HG02981 (cell line): ENCODE data around the gene SH3BGR.
"Not testable (repeated sequence)": the region's sequence is repeated elsewhere in the genome, so short reads cannot be mapped to it uniquely, and the experiment has no call there.

Source experiments
- ATAC-seq: cut with Tn5 transposase; IDR thresholded peaks from one replicate; pipeline ENCODE4 v1.9.1; 2021; ENCODE audit warnings: mild to moderate bottlenecking, moderate library complexity; ENCODE audit not compliant: unreplicated experiment

SH3BGR gene

DNA sequence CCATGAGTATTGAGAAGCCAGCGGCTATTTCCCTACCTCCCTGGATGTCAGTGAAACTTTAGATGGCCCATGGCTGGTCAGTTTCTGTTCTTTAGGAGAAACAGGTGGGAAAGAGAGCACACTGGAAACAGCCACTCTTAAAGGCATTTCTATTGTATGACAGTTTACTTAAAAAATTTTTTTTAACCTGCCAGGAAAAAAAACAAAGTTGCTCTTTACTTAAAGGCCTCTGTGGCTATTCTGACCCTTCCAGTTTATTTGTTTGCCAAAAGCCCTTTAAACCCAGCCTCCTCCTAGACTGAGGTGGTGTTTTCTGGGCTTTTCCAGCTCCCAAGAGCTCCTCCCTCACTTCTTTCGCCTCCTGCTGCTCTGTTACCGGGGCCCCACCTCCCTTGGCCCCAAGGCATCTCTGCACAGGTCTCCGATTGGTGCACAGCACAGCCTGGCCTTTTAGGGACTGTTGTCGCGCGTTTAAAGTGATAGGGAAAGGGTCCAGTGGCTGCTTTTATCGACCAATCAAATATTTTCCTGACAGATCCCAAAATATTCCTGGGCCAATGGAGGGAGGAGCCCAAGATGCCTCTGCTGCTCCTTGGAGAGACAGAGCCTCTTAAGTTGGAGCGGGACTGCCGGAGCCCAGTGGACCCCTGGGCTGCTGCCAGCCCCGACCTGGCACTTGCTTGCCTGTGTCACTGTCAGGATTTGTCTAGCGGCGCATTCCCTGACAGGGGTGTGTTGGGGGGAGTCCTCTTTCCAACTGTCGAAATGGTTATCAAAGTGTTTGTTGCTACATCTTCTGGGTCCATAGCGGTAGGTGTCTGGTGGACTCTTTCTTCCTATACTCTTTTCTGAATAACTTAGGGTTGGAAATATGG, at the start of gene SH3BGR:
Gene SH3BGR, plus strand, starts transcription at position 639 of the 875 bp plus-strand sequence. Its CDS starts 127 bp downstream, at position 766.
- no peak for ATAC-seq

GRCh38 chr21:39406065-39406464, 45.7 kb upstream of the SH3BGR start:
- ATAC-seq: no peak

DNA sequence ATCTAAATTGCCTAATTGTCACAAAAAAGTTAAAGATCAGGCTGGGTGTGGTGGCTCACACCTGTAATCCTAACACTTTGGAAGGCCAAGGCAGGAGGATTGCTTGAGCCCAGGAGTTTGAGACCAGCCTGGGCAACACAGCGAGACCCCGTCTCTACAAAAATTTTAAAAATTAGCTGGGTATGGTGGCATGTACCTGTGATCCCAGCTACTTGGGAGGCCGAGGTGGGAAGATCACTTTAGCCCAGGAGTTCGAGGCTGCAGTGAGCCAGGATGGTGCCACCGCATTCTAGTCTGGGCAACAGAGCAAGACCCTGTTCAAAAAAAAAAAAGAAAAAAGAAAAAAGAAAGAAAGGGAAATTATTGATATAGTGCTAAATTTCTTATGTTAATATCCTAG, 32.6 kb upstream of the SH3BGR start:
- ATAC-seq: not testable (repeated sequence)

GRCh38 chr21:39422527-39423241, 29.1 kb upstream of the SH3BGR start:
- ATAC-seq: no peak

DNA sequence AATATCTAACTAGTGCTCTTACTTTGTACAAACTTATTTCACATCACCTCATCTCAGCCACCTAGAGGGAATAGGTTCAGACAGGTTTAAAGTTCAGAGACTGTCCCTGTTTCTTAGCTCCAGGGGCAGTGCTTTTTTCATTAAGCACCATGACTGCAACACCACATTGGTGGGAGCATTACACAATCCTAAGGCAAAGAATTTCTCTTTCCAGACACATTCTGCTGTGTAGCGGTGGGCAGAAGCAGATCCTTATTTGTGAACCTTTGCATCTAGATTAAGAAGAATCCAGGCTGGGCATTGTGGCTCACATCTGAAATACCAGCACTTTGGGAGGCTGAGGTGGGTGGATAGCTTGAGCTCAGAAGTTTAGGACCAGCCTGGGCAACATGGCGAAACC, 22.3 kb upstream of the SH3BGR start:
- no peak for ATAC-seq

DNA sequence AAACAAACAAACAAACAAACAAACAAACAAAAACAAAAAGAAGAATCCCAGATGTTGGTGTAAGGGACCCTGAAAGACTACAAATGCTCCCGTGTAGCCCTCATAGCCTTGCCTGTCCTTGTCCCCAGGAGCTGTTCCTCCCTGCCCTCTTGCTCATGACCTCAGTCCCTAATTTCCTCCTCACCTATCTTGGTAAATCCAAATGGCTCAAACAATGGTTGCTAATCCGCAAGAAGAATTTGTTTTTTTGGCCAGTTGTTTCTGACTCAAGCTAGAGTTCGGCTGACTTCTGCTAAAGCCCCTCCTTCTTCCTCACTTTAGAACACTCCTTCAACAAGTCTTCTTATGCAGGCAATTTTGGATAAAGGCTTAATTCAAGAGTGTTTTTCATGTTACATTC, 21.8 kb upstream of the SH3BGR start:
- no peak for ATAC-seq

DNA sequence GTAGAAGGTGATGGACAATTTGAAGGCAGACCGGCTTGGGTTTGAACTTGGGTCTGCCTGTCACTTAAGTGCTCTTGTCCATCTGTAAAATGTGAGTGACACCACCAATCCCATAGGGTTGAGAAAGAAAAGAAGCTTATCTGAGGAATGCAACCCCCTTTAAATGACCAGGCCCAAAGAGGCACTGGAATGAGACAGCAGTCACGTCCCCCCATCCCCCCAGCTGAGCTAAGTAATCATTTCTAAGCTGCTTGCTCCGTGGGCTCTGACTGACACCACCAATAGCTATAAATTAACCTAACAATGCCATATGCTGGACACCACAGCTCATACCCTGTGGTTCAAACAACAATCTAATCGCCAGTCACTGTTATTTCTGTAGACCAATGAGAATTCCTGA, 21.3 kb upstream of the SH3BGR start:
- ATAC-seq: no peak

DNA sequence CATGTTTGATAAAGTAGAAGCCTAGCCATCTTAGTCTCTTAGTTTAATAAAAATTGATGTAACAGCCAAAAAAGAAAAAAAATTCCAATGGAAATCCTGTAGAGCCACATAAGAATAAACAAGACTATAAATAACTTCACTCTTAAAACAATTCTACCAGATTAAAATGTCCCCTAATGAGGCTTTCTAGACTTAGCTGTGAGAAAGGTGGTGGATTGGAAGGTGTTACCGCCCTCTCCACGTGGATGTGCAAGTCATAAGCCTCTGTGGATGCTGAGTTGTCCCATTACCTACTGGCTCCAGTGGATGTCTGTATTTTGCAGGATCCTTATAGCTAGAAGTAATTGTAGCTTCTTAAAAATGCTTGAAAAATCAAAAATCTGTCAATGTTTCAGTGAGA, 20.8 kb upstream of the SH3BGR start:
- ATAC-seq: no peak

- no peak for ATAC-seq
Observed at GRCh38 chr21:39434950-39435349, 16.8 kb upstream of the SH3BGR start.

GRCh38 chr21:39439232-39439631, 12.5 kb upstream of the SH3BGR start:
- ATAC-seq: no peak

GRCh38 chr21:39441502-39442475, 10.0 kb upstream of the SH3BGR start:
- ATAC-seq: peak; percentile 33

DNA sequence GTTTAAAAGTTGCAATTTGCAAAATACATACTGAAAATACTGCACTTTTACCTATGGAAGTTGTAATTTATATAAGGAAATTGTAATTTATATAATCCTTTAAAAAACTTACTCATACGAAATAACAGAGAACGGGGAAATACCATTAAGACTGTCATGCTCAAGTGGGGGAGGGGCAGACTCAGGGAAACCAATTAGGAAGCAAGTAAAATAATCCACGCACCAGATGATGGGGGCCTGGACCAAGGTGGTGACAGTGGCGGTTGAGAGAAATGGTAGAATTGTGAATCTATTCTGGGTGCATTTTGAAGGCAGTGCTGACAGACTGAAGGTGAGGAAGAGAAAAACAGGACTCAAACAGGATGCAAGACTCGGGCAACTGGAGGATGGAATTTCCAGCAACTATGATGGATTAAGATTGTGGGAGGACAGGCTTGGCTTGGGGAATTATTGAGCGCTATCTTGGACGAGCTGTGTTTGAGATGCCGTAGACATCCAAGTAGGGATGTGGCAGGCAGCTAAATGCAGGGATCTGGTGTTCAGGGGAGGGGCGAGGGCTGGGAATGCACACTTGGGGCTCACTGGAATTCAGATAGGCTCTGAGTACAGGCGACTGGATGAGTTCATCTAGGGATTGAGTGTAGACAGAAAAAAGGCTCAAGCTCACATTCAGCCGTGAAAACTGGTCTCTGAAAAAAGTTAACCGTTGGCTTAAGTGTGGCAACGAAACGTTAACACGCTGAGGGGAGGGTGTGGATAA, 7.2 kb upstream of the SH3BGR start:
- no peak for ATAC-seq

- ATAC-seq: peak; percentile 80
Observed at GRCh38 chr21:39445321-39446269, 6.2 kb upstream of the SH3BGR start, which contains the start of gene LCA5L. LCA5L (minus strand) TSS chr21:39445778; CDS start chr21:39428493, 17,285 bp downstream.

GRCh38 chr21:39447264-39447663, 4.5 kb upstream of the SH3BGR start:
- ATAC-seq: no peak

- no peak for ATAC-seq
Observed at GRCh38 chr21:39452207-39452969, 618 bp downstream of the SH3BGR start.

GRCh38 chr21:39452970-39453342, 1.2 kb downstream of the SH3BGR start:
- ATAC-seq: no peak

DNA sequence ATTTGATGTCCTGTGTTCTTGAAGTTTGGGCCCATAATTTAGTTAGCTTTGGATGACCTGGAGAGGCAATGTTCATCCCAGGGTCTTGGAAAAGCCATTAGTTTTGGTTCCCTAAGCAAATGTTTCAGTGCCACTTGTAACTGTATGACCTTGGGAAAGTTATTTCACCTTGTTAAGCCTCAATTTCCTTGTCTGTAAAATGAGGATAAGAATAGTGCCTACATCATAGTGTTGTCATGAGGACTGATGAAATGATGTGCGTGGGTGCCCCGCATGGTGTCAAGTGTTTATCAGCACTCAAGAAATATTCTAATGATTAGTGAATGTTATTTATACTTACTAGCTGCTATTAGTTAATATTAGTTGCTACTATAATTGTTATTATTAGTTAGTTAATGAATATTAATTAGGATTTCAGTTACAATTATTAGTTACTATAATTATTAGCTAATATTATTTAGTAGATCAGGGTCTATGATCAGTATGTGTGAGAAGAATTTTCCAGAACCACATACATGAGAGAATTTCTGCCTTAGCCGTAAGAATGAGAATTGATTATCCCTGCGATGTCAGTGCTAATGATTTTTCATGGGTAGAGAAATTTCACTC, 1.9 kb downstream of the SH3BGR start:
- no peak for ATAC-seq
